ENCODE measurements around the gene CTDSPL2. TPM values are rescaled to one million over a fixed set of nuclear protein-coding genes. Genes with fewer than 3 reads are reported as not detected.

The CTDSPL2 gene
- total and polyA plus RNA-seq, 2 donors from 2014 or later = 4.2 to 37.8 TPM

GRCh38 chr15:44394062-44394461, 33.4 kb upstream of the CTDSPL2 start:
- no peak for TF ChIP-seq CTCF (IDR thresholded peaks at IDR 0.05; ENCODE audit: borderline replicate concordance, extremely low read depth, insufficient read depth)
- Histone ChIP-seq H3K9ac (ENCODE audit: low read length in 3 of 3) (no peak overlapping the region), H3K27ac (ENCODE audit: low read depth in 2 of 2, low read length in 2 of 2) (no peak overlapping the region), H3K9me3 (ENCODE audit: control insufficient read depth in 2 of 3, insufficient read depth in 1 of 3, low read length in 3 of 3) (no peaks in the 10 kb centered on the region), H3K36me3 (ENCODE audit: control insufficient read depth in 2 of 3, insufficient read depth in 3 of 3, low read length in 3 of 3) (peaks cover 0 to 2% (median 0%) of the 10 kb centered on the region in 3 donors), H3K4me1 (ENCODE audit: control insufficient read depth in 2 of 3, insufficient read depth in 2 of 3, low read depth in 1 of 3, low read length in 3 of 3) (no peaks in the 10 kb centered on the region), H3K27me3 (ENCODE audit: control insufficient read depth, insufficient read depth, low read length) (no peaks in the 10 kb centered on the region), H3K4me3 (ENCODE audit: low read length in 3 of 3) (no peak overlapping the region)
- no peak for DNase-seq
- no peak for FAIRE-seq
- intact Hi-C loops (cut with DNase I) = no loop called here

- no peaks in the 10 kb centered on the region for H3K4me1 ChIP-seq (ENCODE audit: control insufficient read depth in 2 of 3, insufficient read depth in 2 of 3, low read depth in 1 of 3, low read length in 3 of 3)
- H3K9me3 ChIP-seq (ENCODE audit: control insufficient read depth in 2 of 3, insufficient read depth in 1 of 3, low read length in 3 of 3) = no peaks in the 10 kb centered on the region
- H3K27me3 ChIP-seq (ENCODE audit: control insufficient read depth, insufficient read depth, low read length) = no peaks in the 10 kb centered on the region
- H3K27ac ChIP-seq (ENCODE audit: low read depth in 2 of 2, low read length in 2 of 2) = no peak overlapping the region
- no peak for TF ChIP-seq CTCF (IDR thresholded peaks at IDR 0.05; ENCODE audit: borderline replicate concordance, extremely low read depth, insufficient read depth)
- intact Hi-C loops (cut with DNase I) = no loop called here
- FAIRE-seq = no peak
- H3K36me3 ChIP-seq (ENCODE audit: control insufficient read depth in 2 of 3, insufficient read depth in 3 of 3, low read length in 3 of 3) = peaks cover 0 to 2% (median 0%) of the 10 kb centered on the region in 3 donors
- no peak overlapping the region for H3K4me3 ChIP-seq (ENCODE audit: low read length in 3 of 3)
- no peak for DNase-seq
- H3K9ac ChIP-seq (ENCODE audit: low read length in 3 of 3) = no peak overlapping the region
Measured at GRCh38 chr15:44394562-44394961, 32.9 kb upstream of the CTDSPL2 start.

- no peak for TF ChIP-seq CTCF (IDR thresholded peaks at IDR 0.05; ENCODE audit: borderline replicate concordance, extremely low read depth, insufficient read depth)
- Histone ChIP-seq H3K27me3 (ENCODE audit: control insufficient read depth, insufficient read depth, low read length) (no peaks in the 10 kb centered on the region), H3K9me3 (ENCODE audit: control insufficient read depth in 2 of 3, insufficient read depth in 1 of 3, low read length in 3 of 3) (no peaks in the 10 kb centered on the region), H3K9ac (ENCODE audit: low read length in 3 of 3) (no peak overlapping the region), H3K4me1 (ENCODE audit: control insufficient read depth in 2 of 3, insufficient read depth in 2 of 3, low read depth in 1 of 3, low read length in 3 of 3) (no peaks in the 10 kb centered on the region), H3K36me3 (ENCODE audit: control insufficient read depth in 2 of 3, insufficient read depth in 3 of 3, low read length in 3 of 3) (no peaks in the 10 kb centered on the region), H3K27ac (ENCODE audit: low read depth in 2 of 2, low read length in 2 of 2) (no peak overlapping the region), H3K4me3 (ENCODE audit: low read length in 3 of 3) (no peak overlapping the region)
- DNase-seq (no peak), FAIRE-seq (no peak)
- intact Hi-C loops (cut with DNase I) = no loop called here
Measured at GRCh38 chr15:44397869-44398268, 29.6 kb upstream of the CTDSPL2 start.

GRCh38 chr15:44414001-44414400, 13.4 kb upstream of the CTDSPL2 start:
- H3K9me3 ChIP-seq (ENCODE audit: control insufficient read depth in 2 of 3, insufficient read depth in 1 of 3, low read length in 3 of 3) = no peaks in the 10 kb centered on the region
- FAIRE-seq (no peak), DNase-seq (no peak)
- H3K4me1 ChIP-seq (ENCODE audit: control insufficient read depth in 2 of 3, insufficient read depth in 2 of 3, low read depth in 1 of 3, low read length in 3 of 3) = no peaks in the 10 kb centered on the region
- no peaks in the 10 kb centered on the region for H3K36me3 ChIP-seq (ENCODE audit: control insufficient read depth in 2 of 3, insufficient read depth in 3 of 3, low read length in 3 of 3)
- H3K9ac ChIP-seq (ENCODE audit: low read length in 3 of 3) = no peak overlapping the region
- no peak for TF ChIP-seq CTCF (IDR thresholded peaks at IDR 0.05; ENCODE audit: borderline replicate concordance, extremely low read depth, insufficient read depth)
- H3K4me3 ChIP-seq (ENCODE audit: low read length in 3 of 3) = no peak overlapping the region
- H3K27me3 ChIP-seq (ENCODE audit: control insufficient read depth, insufficient read depth, low read length) = no peaks in the 10 kb centered on the region
- no peak overlapping the region for H3K27ac ChIP-seq (ENCODE audit: low read depth in 2 of 2, low read length in 2 of 2)
- intact Hi-C loops (cut with DNase I) = no loop called here

Measured in kidney (tissue), 14 donors.